Measurements from ENCODE around the gene CCDC171. TPM values are rescaled to one million over a fixed set of nuclear protein-coding genes. Genes with fewer than 3 reads are reported as not detected.

The CCDC171 gene
- total RNA-seq, 2 experiments from 2014 or later, result 0.49 to 1.1 TPM

DNA sequence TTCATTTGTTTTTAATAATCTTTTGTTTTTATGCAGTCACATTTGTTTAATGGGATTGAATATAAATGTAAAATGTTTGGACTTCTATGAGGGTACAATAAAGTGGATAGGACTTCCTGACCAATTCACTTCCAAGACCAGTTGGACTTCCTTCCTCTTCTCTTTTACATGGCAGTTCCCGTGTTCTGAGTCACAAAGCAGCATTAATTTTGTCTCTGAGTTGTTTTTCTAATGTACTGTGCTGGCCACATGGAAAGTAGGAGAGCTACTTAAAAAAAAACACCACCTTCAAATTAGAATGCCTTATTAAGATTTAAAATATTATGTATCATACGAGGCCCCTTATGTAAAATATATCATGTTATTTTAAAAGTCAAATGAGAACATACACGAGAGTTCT is 87.3 kb downstream of the CCDC171 start:
- ChIA-PET POLR2A (no interaction called here), CTCF (no interaction called here)
- DNase-seq (no peak), ATAC-seq (ENCODE audit: poor library complexity) (no peak)
- H3K9me3 ChIP-seq (ENCODE audit: control insufficient read depth in 1 of 2, insufficient read depth in 1 of 2, low read length in 2 of 2), result peaks cover 0 to 9% of the 10 kb centered on the region in 2 experiments
- H3K27ac ChIP-seq (ENCODE audit: low read depth in 1 of 2, low read length in 2 of 2), result no peak overlapping the region
- H3K36me3 ChIP-seq (ENCODE audit: insufficient read depth, low read length), result no peaks in the 10 kb centered on the region
- H3K27me3 ChIP-seq (ENCODE audit: control insufficient read depth in 1 of 2, insufficient read depth in 2 of 2, low read length in 2 of 2), result no peaks in the 10 kb centered on the region
- H3K36me3 Mint-ChIP-seq (ENCODE audit: low read depth), result no peaks in the 10 kb centered on the region
- no peaks in the 10 kb centered on the region for H3K27me3 Mint-ChIP-seq
- no peak overlapping the region for H3K4me3 Mint-ChIP-seq
- H3K4me1 ChIP-seq (ENCODE audit: insufficient read depth, low read length), result no peaks in the 10 kb centered on the region
- no peak overlapping the region for H3K27ac Mint-ChIP-seq
- no peaks in the 10 kb centered on the region for H3K9me3 Mint-ChIP-seq
- H3K4me1 Mint-ChIP-seq (ENCODE audit: low read depth), result no peaks in the 10 kb centered on the region
- TF ChIP-seq, protein P1, sequence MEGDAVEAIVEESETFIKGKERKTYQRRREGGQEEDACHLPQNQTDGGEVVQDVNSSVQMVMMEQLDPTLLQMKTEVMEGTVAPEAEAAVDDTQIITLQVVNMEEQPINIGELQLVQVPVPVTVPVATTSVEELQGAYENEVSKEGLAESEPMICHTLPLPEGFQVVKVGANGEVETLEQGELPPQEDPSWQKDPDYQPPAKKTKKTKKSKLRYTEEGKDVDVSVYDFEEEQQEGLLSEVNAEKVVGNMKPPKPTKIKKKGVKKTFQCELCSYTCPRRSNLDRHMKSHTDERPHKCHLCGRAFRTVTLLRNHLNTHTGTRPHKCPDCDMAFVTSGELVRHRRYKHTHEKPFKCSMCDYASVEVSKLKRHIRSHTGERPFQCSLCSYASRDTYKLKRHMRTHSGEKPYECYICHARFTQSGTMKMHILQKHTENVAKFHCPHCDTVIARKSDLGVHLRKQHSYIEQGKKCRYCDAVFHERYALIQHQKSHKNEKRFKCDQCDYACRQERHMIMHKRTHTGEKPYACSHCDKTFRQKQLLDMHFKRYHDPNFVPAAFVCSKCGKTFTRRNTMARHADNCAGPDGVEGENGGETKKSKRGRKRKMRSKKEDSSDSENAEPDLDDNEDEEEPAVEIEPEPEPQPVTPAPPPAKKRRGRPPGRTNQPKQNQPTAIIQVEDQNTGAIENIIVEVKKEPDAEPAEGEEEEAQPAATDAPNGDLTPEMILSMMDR (IDR thresholded peaks at IDR 0.05), result no peak
- no peak overlapping the region for H3K4me3 ChIP-seq (ENCODE audit: low read length)
- intact Hi-C loops (cut with DNase I, micrococcal nuclease), result no loop called here

DNA sequence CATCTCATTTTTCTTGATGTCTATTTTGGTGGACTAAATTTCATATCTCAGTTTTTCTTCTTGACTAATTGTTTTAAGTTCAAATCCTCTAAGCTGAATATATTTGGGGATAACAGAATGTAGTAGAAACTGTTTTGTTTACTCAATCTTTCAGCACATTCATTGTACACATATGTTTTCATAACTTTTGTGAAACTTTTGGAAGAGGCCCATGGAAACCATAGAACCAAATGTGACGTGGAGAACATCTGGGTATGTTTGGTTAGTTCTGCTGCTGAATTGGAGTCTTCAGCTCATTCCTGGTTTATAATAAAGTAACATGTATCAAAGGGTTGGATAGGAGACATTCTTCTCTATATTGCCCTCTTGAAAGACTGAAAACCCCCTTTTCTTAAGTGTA is 88.4 kb downstream of the CCDC171 start:
- Mint-ChIP-seq H3K27me3 (no peaks in the 10 kb centered on the region), H3K4me1 (ENCODE audit: low read depth) (no peaks in the 10 kb centered on the region), H3K36me3 (ENCODE audit: low read depth) (no peaks in the 10 kb centered on the region), H3K9me3 (peaks cover 2% of the 10 kb centered on the region), H3K27ac (no peak overlapping the region), H3K4me3 (no peak overlapping the region)
- Histone ChIP-seq H3K4me1 (ENCODE audit: insufficient read depth, low read length) (no peaks in the 10 kb centered on the region), H3K4me3 (ENCODE audit: low read length) (no peak overlapping the region), H3K9me3 (ENCODE audit: control insufficient read depth in 1 of 2, insufficient read depth in 1 of 2, low read length in 2 of 2) (peaks cover 0 to 9% of the 10 kb centered on the region in 2 experiments), H3K36me3 (ENCODE audit: insufficient read depth, low read length) (no peaks in the 10 kb centered on the region), H3K27ac (ENCODE audit: low read depth in 1 of 2, low read length in 2 of 2) (no peak overlapping the region), H3K27me3 (ENCODE audit: control insufficient read depth in 1 of 2, insufficient read depth in 2 of 2, low read length in 2 of 2) (no peaks in the 10 kb centered on the region)
- ATAC-seq (ENCODE audit: poor library complexity) (no peak), DNase-seq (no peak)
- TF ChIP-seq, protein P1 (IDR thresholded peaks at IDR 0.05), result no peak
- ChIA-PET CTCF (no interaction called here), POLR2A (no interaction called here)
- intact Hi-C loops (cut with DNase I, micrococcal nuclease), result no loop called here

GRCh38 chr9:15642369-15642962 is 89.6 kb downstream of the CCDC171 start:
- ChIA-PET CTCF (no interaction called here), POLR2A (no interaction called here)
- Histone ChIP-seq H3K4me3 (ENCODE audit: low read length) (no peak overlapping the region), H3K36me3 (ENCODE audit: insufficient read depth, low read length) (no peaks in the 10 kb centered on the region), H3K27ac (ENCODE audit: low read depth in 1 of 2, low read length in 2 of 2) (no peak overlapping the region), H3K4me1 (ENCODE audit: insufficient read depth, low read length) (no peaks in the 10 kb centered on the region), H3K9me3 (ENCODE audit: control insufficient read depth in 1 of 2, insufficient read depth in 1 of 2, low read length in 2 of 2) (peaks cover 0 to 9% of the 10 kb centered on the region in 2 experiments), H3K27me3 (ENCODE audit: control insufficient read depth in 1 of 2, insufficient read depth in 2 of 2, low read length in 2 of 2) (no peaks in the 10 kb centered on the region)
- peaks cover 2% of the 10 kb centered on the region for H3K9me3 Mint-ChIP-seq
- DNase-seq (peak in 3 of 14 experiments; percentile 16 to 31 (median 25)), ATAC-seq (ENCODE audit: poor library complexity) (no peak)
- no peak overlapping the region for H3K27ac Mint-ChIP-seq
- H3K36me3 Mint-ChIP-seq (ENCODE audit: low read depth), result no peaks in the 10 kb centered on the region
- no peaks in the 10 kb centered on the region for H3K27me3 Mint-ChIP-seq
- H3K4me1 Mint-ChIP-seq (ENCODE audit: low read depth), result no peaks in the 10 kb centered on the region
- no peak overlapping the region for H3K4me3 Mint-ChIP-seq
- TF ChIP-seq, protein P1 (IDR thresholded peaks at IDR 0.05), result peak; percentile 46
- intact Hi-C loops (cut with DNase I, micrococcal nuclease), result no loop called here
